ENCODE results near the gene TSPAN18. TPM values are rescaled to one million over a fixed set of nuclear protein-coding genes. Genes with fewer than 3 reads are reported as not detected.

The TSPAN18 gene
- total and polyA plus RNA-seq, 2 of the 8 experiments (the other 6 are each of a cell fraction or from before 2014, with no cell fraction given): 5.2 to 10.2 TPM

- TF ChIP-seq CBX8 (IDR thresholded peaks at IDR 0.05; ENCODE audit: borderline replicate concordance, low read depth, low read length) (no peak), HDAC2 (IDR thresholded peaks at IDR 0.05; ENCODE audit: borderline replicate concordance in 1 of 2, low read depth in 2 of 2, low read length in 2 of 2) (no peak), POLR2A (IDR thresholded peaks at IDR 0.05; ENCODE audit: control extremely low read depth in 1 of 2, low read depth in 2 of 2, low read length in 2 of 2) (no peak), ZNF274 (IDR thresholded peaks at IDR 0.05; ENCODE audit: borderline replicate concordance, extremely low read depth, low read length) (no peak), BCL11A (IDR thresholded peaks at IDR 0.05; ENCODE audit: low read depth in 2 of 2, low read length in 2 of 2) (no peak), SP4 (IDR thresholded peaks at IDR 0.05; ENCODE audit: low read length) (no peak), MAX (IDR thresholded peaks at IDR 0.05) (no peak)
Measured at GRCh38 chr11:44743959-44744557, 17.3 kb downstream of the TSPAN18 start (continued).
